SK-N-SH treated with all-trans-retinoic acid at 6 μM for 48 hours (cell line): ENCODE data around the gene TRRAP.

Experiments used
- ATAC-seq: fragments of 200-7000 bp; cut with Tn5 transposase; 3 replicates; pipeline ENCODE4 v1.9.1; 2020; ENCODE audit warnings: mild to moderate bottlenecking, moderate library complexity
- ARNTL ChIP-seq: fragments of 450-650 bp; formaldehyde crosslinking; IDR thresholded peaks from 2 replicates; pipeline ENCODE4 v1.5.0; 2020; ENCODE audit warnings: low read depth, mild to moderate bottlenecking, moderate library complexity, borderline replicate concordance
- BACH2 ChIP-seq: fragments of 250-450 bp; sonication (Bioruptor Pico); IDR thresholded peaks from 2 replicates; pipeline ENCODE4 v1.9.0; 2021; ENCODE audit warnings: mild to moderate bottlenecking, borderline replicate concordance
- CSRNP3 ChIP-seq: fragments of 250-450 bp; sonication (Bioruptor Pico); IDR thresholded peaks from 2 replicates; pipeline ENCODE4 v1.5.1; 2021; ENCODE audit warnings: mild to moderate bottlenecking, moderate library complexity
- ESRRG ChIP-seq: fragments of 250-450 bp; sonication (Bioruptor Pico); IDR thresholded peaks from 2 replicates; pipeline ENCODE4 v1.6.1; 2021; ENCODE audit warnings: mild to moderate bottlenecking
- GLIS3 ChIP-seq: fragments of 250-450 bp; sonication (Bioruptor Pico); IDR thresholded peaks from 2 replicates; pipeline ENCODE4 v1.5.0; 2020; ENCODE audit warnings: mild to moderate bottlenecking, moderate library complexity
- ISL1 ChIP-seq: fragments of 250-450 bp; sonication (Bioruptor Pico); IDR thresholded peaks from 2 replicates; pipeline ENCODE4 v2.1.2; 2022; ENCODE audit warnings: mild to moderate bottlenecking, moderate library complexity
- OSR1 ChIP-seq: fragments of 250-450 bp; sonication (Bioruptor Pico); IDR thresholded peaks from 2 replicates; pipeline ENCODE4 v1.8.0; 2022; ENCODE audit warnings: moderate library complexity, mild to moderate bottlenecking, inconsistent platforms
- PATZ1 ChIP-seq: fragments of 250-450 bp; sonication (Bioruptor Pico); IDR thresholded peaks from 2 replicates; pipeline ENCODE4 v1.8.0; 2020; ENCODE audit warnings: mild to moderate bottlenecking, moderate library complexity, borderline replicate concordance
- PPARA ChIP-seq: fragments of 250-450 bp; sonication (Bioruptor Pico); IDR thresholded peaks from 2 replicates; pipeline ENCODE4 v1.5.0; 2020; ENCODE audit warnings: mild to moderate bottlenecking, borderline replicate concordance
- RARB ChIP-seq: fragments of 250-450 bp; sonication (Bioruptor Pico); IDR thresholded peaks from 2 replicates; pipeline ENCODE4 v1.8.0; 2021; ENCODE audit warnings: mild to moderate bottlenecking, moderate library complexity
- SNAI2 ChIP-seq: fragments of 250-450 bp; sonication (Bioruptor Pico); IDR thresholded peaks from 2 replicates; pipeline ENCODE4 v1.5.0; 2020; ENCODE audit warnings: mild to moderate bottlenecking, moderate library complexity
- TOX ChIP-seq: fragments of 250-450 bp; sonication (Bioruptor Pico); IDR thresholded peaks from 2 replicates; pipeline ENCODE4 v1.8.0; 2021; ENCODE audit warnings: mild to moderate bottlenecking, moderate library complexity, borderline replicate concordance
- TSHZ2 ChIP-seq: fragments of 250-450 bp; sonication (Bioruptor Pico); IDR thresholded peaks from 2 replicates; pipeline ENCODE4 v1.5.0; 2020; ENCODE audit warnings: mild to moderate bottlenecking, moderate library complexity
- ZC3H10 ChIP-seq: fragments of 250-450 bp; sonication (Bioruptor Pico); IDR thresholded peaks from 2 replicates; pipeline ENCODE4 v1.5.1; 2021; ENCODE audit warnings: mild to moderate bottlenecking, moderate library complexity
- ZFP3 ChIP-seq: fragments of 250-450 bp; sonication (Bioruptor Pico); IDR thresholded peaks from 2 replicates; pipeline ENCODE4 v1.5.0; 2020; ENCODE audit warnings: mild to moderate bottlenecking, moderate library complexity
- ZFP30 ChIP-seq: fragments of 450-650 bp; formaldehyde crosslinking; IDR thresholded peaks from 2 replicates; pipeline ENCODE4 v1.5.0; 2022; ENCODE audit warnings: mild to moderate bottlenecking, moderate library complexity
- ZNF565 ChIP-seq: fragments of 450-650 bp; formaldehyde crosslinking; conservative IDR thresholded peaks from 2 replicates; pipeline ENCODE4 v1.5.0; 2020; ENCODE audit warnings: low read depth, mild to moderate bottlenecking, moderate library complexity
- ZNF70 ChIP-seq: fragments of 450-650 bp; formaldehyde crosslinking; IDR thresholded peaks from 2 replicates; pipeline ENCODE4 v1.5.0; 2020; ENCODE audit warnings: mild to moderate bottlenecking, moderate library complexity
- TF ChIP-seq, protein P1 (sequence below): fragments of 250-450 bp; sonication (Bioruptor Pico); IDR thresholded peaks from 2 replicates; pipeline ENCODE4 v1.8.0; 2021; ENCODE audit warnings: low read depth, mild to moderate bottlenecking, moderate library complexity, borderline replicate concordance
- TF ChIP-seq, protein P2 (sequence below): fragments of 250-450 bp; sonication (Bioruptor Pico); IDR thresholded peaks from 2 replicates; pipeline ENCODE4 v1.5.1; 2020; ENCODE audit warnings: low read depth, mild to moderate bottlenecking, moderate library complexity

The TRRAP gene

GRCh38 chr7:99021941-99022560 lies 143.7 kb downstream of the TRRAP start (continued):
- TF ChIP-seq, protein P1, sequence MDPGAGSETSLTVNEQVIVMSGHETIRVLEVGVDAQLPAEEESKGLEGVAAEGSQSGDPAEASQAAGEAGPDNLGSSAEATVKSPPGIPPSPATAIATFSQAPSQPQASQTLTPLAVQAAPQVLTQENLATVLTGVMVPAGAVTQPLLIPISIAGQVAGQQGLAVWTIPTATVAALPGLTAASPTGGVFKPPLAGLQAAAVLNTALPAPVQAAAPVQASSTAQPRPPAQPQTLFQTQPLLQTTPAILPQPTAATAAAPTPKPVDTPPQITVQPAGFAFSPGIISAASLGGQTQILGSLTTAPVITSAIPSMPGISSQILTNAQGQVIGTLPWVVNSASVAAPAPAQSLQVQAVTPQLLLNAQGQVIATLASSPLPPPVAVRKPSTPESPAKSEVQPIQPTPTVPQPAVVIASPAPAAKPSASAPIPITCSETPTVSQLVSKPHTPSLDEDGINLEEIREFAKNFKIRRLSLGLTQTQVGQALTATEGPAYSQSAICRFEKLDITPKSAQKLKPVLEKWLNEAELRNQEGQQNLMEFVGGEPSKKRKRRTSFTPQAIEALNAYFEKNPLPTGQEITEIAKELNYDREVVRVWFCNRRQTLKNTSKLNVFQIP (CRISPR knock-in tag) = no peak
- TF ChIP-seq, all 23 proteins: peak for 0

DNA sequence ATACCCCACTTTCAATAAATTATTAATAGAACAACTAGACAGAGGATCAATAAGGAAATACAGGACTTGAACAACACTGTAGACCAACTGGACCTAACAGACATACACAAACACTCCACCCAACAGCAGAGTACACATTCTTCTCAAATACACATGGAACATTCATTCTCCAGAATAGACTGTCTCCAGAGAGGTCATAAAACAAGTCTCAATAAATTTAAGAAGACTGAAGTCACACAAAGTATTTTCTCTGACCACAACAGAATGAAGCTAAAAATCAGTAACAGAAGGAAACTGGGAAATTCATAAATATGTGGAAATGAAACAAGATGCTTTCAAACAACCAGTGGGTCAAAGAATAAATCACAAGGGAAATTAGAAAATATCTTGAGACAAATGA lies 145.7 kb downstream of the TRRAP start:
- peak; percentile 11; the same call in 1 of the 3 replicates for ATAC-seq
- TF ChIP-seq ZNF565 (no peak), RARB (CRISPR knock-in tag) (no peak), ZFP30 (CRISPR knock-in tag) (no peak), BACH2 (CRISPR knock-in tag) (no peak), ZNF70 (CRISPR knock-in tag) (no peak), ESRRG (CRISPR knock-in tag) (no peak), ISL1 (CRISPR knock-in tag) (no peak), PATZ1 (CRISPR knock-in tag) (no peak), OSR1 (no peak), ZFP3 (CRISPR knock-in tag) (no peak), PPARA (CRISPR knock-in tag) (no peak), GLIS3 (CRISPR knock-in tag) (no peak), ZC3H10 (CRISPR knock-in tag) (no peak), TSHZ2 (CRISPR knock-in tag) (no peak), SNAI2 (CRISPR knock-in tag) (no peak)
- TF ChIP-seq, protein P1 (CRISPR knock-in tag) = no peak
- TF ChIP-seq, all 23 proteins: peak for 0

GRCh38 chr7:99027241-99027640 lies 148.9 kb downstream of the TRRAP start:
- TF ChIP-seq GLIS3 (CRISPR knock-in tag) (no peak), TOX (CRISPR knock-in tag) (no peak), SNAI2 (CRISPR knock-in tag) (no peak), RARB (CRISPR knock-in tag) (no peak), PPARA (CRISPR knock-in tag) (no peak), BACH2 (CRISPR knock-in tag) (no peak)
- TF ChIP-seq, protein P2, sequence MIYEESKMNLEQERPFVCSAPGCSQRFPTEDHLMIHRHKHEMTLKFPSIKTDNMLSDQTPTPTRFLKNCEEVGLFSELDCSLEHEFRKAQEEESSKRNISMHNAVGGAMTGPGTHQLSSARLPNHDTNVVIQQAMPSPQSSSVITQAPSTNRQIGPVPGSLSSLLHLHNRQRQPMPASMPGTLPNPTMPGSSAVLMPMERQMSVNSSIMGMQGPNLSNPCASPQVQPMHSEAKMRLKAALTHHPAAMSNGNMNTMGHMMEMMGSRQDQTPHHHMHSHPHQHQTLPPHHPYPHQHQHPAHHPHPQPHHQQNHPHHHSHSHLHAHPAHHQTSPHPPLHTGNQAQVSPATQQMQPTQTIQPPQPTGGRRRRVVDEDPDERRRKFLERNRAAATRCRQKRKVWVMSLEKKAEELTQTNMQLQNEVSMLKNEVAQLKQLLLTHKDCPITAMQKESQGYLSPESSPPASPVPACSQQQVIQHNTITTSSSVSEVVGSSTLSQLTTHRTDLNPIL = no peak

GRCh38 chr7:99027841-99028240 lies 149.5 kb downstream of the TRRAP start:
- TF ChIP-seq PPARA (CRISPR knock-in tag) = no peak
- no peak for TF ChIP-seq ZNF565
- no peak for TF ChIP-seq TOX (CRISPR knock-in tag)
- no peak for TF ChIP-seq ARNTL (CRISPR knock-in tag)
- no peak for TF ChIP-seq PATZ1 (CRISPR knock-in tag)
- TF ChIP-seq, protein P2 = no peak
- no peak for TF ChIP-seq CSRNP3 (CRISPR knock-in tag)
- no peak for TF ChIP-seq RARB (CRISPR knock-in tag)
- ATAC-seq = no peak

More at GRCh38 chr7:99027241-99027640, 148.9 kb downstream of the TRRAP start:
- ATAC-seq = no peak
